Omental fat pad (tissue), 4 donors: ENCODE results near the gene WSB2. TPM values are rescaled to one million over a fixed set of nuclear protein-coding genes. Genes with fewer than 3 reads are reported as not detected.
A peak's percentile ranks its signal among the peaks of the same experiment; 100 is the strongest.

ENCODE experiments used
- ATAC-seq: fragments of 150-250 bp; one replicate; pipeline ENCODE4 v1.9.1; 2016; ENCODE audit warnings: mild to moderate bottlenecking, moderate library complexity; ENCODE audit not compliant: low FRiP score
- DNase-seq: peaks from one replicate; pipeline ENCODE4 v3.0.0-alpha.2; 2019; ENCODE audit warnings: low spot score
- CTCF ChIP-seq, 3 donors: fragments of 450-650 bp; IDR thresholded peaks; one replicate each; pipeline ENCODE4 v1.5.1; 2016 to 2017; ENCODE audit warnings: antibody characterized with exemption in 3 of 3, mild to moderate bottlenecking in 3 of 3, moderate library complexity in 2 of 3
- total RNA-seq, 4 donors: library from RNA; depleted of rRNA; stranded (reverse); fragments of >200 nt; gene quantifications; one replicate each; pipeline ENCODE4 v1.1.0, GENCODE V29; 2016

WSB2 gene
- 10 to 100 TPM; 41.1 to 87.8 (median 65.3) TPM for total RNA-seq

GRCh38 chr12:118061011-118061872, at the start of gene WSB2:
Gene WSB2 (minus strand): TSS chr12:118061179. CDS start chr12:118061048, 131 bp downstream.
- no peak for TF ChIP-seq CTCF (IDR thresholded peaks at IDR 0.05)
- DNase-seq (peak; percentile 65), ATAC-seq (peak; percentile 63)

- no peak for ATAC-seq
- TF ChIP-seq CTCF (IDR thresholded peaks at IDR 0.05) = no peak
- no peak for DNase-seq
These were observed 48.1 kb upstream of the WSB2 start for GRCh38 chr12:118109088-118109487.

- DNase-seq (no peak), ATAC-seq (no peak)
- TF ChIP-seq CTCF (IDR thresholded peaks at IDR 0.05) = no peak
These were observed 46.7 kb upstream of the WSB2 start for GRCh38 chr12:118107694-118108093.

GRCh38 chr12:118107011-118107410, 46.0 kb upstream of the WSB2 start:
- DNase-seq = no peak
- no peak for TF ChIP-seq CTCF (IDR thresholded peaks at IDR 0.05)
- no peak for ATAC-seq

- no peak for TF ChIP-seq CTCF (IDR thresholded peaks at IDR 0.05)
- no peak for DNase-seq
- peak; percentile 79 for ATAC-seq
These were observed 42.8 kb upstream of the WSB2 start, which contains the start of gene VSIG10 for GRCh38 chr12:118103601-118104382. Gene VSIG10 (minus strand): TSS chr12:118104011. CDS start chr12:118103671, 340 bp downstream.

GRCh38 chr12:118103201-118103600, 42.2 kb upstream of the WSB2 start:
- DNase-seq (no peak), ATAC-seq (peak; percentile 12)
- TF ChIP-seq CTCF (IDR thresholded peaks at IDR 0.05) = no peak
